IPS-11a (cell line): ENCODE measurements around the gene FYCO1.

Source experiments
- H3K4me3 ChIP-seq: one replicate; pipeline ENCODE4 v1.5.1; 2013; ENCODE audit warnings: low read depth, low read length, control low read depth

FYCO1 gene

DNA sequence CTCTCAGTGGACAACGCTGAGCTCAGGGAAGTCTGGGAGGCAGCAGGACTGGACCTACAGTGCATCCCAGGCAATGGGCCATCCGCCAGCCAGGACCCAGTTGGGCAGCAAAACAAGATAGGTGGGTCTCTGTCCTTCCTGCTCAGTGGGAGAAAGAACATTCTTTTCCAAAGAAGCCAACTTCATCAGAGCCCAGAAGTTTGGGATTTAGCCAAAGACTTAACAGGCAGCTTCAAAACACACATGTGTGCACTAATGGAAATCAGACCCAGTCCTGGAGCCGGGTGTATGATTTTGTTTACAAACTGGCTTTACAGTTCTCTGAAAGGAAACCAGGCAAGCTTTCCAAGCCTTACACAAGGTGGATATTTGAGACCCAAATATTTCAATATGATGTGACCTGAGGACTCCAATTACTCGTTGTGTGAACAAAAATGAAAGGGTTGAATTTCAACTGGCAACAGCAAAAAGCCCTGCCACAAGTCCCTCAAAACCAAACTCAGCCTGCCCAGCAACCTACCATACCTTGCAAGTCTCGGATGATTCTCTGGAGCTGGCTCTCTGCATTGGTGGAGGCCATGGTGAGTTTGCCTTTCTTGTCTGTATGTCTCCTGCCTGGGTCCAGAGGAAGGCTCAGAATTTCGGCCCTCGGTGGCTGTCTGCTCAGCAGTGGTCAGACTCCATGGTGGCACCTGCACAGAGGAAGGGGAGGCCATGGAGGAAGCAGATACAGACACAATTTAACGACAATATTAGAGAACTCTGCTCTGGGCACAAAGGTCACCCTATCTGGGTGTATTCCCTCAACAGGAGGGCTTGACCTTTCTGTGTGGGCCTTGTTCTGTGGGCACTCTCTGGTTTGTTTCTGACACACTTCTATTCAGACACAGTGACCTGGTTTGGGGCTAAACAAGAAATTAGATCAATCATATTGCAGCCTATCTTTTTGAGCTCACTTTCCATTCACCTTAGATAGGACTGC, 11.0 kb downstream of the FYCO1 start:
- H3K4me3 ChIP-seq, result no peak overlapping the region

DNA sequence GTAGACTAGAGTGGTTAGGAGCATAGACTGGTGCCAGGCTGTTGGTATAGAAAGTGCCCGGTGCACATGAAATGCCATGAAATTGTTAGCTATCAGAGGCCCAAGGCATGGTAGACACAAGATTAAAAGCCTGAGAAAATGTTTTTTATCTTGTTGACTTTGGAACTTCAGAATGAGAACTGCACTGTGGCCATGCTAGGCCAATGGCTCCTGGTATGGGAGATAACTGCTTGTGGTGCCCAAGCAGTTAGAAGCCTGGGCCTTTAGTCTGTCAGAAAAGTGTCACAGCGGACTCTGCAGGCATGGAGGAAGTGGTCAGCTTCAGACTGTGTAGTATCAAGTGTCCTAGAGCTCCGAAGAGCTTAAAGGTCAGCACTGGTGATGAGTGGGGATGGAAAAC, 11.9 kb downstream of the FYCO1 start:
- H3K4me3 ChIP-seq, result no peak overlapping the region

DNA sequence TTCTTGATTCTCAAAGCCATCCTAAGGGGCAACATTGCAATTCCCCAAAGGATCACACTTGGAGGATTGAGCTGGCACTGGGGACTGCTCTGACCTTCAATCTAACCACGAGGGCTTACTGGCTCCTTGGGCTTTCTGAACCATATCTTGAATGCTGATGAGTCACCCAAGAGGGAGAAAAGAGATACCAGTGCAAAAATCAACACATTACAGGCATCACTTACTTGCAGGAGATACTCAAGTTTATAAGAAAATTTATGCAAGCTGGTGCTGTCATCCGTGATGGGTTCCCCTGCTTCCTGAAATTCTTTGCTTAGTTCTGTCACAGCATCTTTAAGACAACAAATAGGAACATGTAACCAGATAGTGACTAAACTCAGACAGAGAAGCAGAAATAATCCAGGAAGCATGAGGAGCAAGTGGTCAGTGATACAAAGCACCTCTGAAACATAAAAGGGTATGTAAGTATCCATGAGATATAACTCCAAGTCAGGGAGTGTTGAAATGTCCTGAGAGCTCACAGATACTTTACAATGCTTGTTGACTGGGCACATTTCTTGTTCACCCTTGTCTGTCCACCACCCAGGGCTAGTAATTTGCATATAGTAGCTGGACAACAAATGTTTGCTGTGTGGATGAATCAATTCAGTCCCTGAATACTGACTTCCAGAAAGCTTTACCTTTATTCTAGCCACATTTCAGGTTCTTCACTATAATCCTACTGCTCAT, 14.1 kb downstream of the FYCO1 start:
- H3K4me3 ChIP-seq, result no peak overlapping the region

DNA sequence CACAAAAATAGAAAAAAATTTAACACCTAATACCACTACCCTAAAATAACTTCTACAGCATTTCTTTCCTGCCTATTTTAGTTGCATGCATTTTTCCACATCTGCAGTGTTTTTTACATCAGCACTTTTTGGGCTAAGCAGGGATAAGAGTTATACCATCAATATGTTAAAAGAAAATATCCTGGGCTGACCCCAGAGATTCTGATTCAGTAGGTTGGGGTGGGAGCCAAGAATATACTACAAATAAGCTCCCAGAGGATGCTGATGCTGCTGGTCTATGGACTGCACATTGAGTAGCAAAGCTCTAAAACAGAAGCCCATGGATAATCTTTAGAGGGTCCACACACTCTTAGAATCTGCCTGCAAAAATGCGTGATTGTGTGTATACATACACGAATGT, 14.8 kb downstream of the FYCO1 start:
- H3K4me3 ChIP-seq, result no peak overlapping the region

DNA sequence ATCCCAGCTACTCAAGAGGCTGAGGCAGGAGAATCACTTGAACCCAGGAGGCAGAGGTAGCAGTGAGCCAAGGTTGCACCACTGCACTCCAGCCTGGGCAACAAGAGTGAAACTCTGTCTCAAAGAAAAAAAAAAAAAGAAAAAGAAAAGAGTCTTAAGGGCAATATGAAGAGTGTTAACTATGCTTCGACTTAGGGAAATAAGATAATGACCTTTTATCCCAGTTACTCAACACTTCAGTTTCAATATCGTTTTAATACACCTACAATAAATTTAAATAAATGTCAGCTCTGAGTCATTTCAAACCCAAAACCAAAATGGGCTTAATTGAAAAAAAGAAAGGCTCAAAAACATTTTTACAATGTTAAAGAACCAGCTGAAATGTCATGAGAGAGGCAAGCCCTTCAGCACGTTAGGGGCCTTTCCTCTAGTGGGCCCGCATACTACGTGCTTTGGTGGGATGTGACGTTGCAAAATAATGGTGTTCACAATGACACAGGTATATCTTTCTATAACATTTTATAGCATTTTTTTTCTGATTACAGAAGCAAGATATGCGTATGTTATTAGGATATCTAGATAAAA, 15.3 kb downstream of the FYCO1 start:
- no peak overlapping the region for H3K4me3 ChIP-seq

DNA sequence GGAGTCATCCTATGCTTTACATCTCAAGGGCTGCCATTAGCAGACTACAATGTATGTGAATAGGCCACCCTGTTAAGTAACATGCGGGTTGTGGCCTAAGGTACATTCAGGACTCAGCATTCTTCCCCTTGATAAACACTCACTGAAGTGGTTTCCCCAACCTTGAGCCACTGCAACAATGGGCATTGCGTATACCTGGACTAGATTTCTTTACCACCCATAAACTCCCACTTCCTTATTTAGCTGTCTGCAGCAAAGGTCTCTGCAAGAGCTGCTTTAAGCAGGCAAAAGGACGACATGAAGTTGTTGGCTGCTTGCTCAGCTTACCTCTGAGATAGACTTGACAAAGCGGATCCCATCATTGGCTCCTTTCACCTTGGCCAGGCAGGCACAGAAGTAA, 16.2 kb downstream of the FYCO1 start:
- no peak overlapping the region for H3K4me3 ChIP-seq

DNA sequence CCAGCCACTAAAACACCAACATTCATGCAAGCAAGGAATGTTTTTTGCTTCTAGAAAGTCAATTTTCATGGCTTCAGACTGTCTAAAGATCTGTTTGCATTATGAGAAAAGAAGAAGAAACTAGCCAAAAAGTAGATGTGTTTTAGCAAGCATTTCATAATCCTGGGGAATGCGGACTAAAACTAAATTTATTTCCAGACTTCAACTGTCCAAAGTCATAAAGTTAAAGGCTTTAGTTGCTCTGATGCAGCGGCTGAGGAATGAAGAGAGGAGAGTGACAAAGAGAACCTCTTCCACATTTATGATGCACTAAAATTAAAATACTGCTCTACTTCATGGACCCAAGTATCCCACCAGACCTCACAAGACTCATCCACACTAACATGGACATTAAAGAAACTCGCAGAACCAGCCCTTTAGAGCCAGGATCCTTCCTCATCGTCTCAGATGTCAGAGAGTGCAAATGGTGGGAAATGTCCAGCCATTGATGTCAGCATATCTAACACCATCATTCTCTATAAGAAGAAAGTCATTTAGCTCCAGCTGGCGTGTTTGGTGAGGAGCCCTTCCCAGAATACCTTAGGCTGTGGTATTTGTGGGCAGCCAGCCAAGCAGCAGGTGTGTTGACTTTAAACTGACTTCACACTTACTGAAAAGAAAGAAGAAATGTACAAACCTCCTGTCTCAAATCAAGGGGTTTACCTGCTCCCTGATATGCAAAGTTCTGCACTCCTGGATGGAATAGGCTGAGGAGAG, 17.4 kb downstream of the FYCO1 start:
- H3K4me3 ChIP-seq, result no peak overlapping the region

DNA sequence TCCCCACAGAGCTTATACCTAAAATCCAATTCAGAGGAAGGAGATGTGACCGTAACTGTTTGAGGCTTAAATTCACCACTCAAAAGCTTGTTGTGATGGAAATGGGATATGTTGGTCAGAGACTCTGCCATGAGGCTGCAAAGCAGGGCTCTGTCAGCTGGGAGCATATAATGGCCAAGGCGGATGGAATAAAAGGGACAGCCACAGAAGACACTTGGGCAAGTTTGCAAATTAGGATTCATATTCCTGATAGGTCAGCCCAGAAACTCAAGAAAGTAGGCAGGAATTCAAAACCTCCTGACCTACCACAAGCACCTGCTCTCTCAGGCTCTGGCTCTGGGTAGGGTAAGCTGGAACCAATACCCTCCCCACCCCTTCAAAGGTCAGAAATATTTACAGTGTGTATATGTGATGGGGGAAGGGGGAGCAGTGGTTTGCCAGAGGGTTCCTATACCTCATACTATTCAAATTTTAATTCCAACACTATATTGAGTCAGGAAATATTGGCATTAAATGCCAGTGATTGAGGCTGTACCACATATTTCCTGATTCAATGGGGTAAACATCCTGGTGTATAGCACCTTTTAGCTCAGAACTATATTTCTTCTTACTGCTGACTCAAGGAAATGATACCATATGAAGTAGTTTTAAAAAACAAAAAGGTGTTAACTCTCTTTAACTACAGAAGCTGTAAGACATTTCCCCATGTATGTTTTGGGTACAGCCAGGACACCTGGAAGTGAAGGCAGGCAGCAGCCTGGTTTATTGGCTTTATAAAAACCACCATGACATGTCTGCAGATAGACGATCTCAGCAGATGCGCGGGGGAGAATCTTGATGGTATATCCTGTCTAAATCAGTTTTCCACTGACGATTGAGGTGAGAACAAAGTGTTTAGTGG, 19.2 kb downstream of the FYCO1 start:
- H3K4me3 ChIP-seq, result no peak overlapping the region

DNA sequence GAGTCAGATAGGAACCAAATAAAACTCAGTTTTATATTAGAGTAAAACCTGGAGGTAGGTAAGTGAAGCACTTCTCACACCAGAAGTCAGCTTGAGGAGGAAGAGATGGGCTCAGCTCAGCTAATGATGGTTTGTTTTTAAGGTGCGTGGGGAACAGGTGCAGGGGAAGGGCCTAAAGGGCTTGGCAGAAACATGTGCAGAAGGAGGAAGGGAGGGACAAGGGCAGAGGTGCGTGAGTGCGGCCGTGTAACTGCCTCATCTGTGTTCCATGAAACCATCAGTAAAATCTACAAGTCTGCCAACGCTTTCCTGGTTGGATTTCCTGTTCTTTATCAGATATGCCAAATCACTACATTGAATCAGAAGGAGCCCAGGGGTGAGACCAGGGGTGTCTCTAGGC, 19.9 kb downstream of the FYCO1 start:
- H3K4me3 ChIP-seq, result no peak overlapping the region

DNA sequence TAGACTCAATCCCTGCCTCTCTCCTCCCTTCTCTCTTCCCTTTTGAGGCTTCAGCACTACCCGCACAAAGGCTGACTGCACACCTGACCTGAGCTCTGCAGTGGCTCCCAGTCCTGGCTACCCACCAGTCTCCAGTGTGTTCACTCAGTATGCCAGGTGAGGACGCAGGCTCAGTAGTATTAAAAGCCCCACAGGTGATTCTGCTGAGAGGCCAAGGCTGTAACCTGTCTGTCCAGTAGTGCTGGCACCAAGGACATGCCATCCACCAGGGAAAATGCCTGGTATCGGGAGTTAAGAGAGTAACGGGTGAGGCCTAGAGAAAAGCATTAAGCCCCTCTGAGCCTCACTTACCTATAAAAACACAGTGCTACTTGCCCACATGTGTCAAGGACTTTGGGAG, 20.9 kb downstream of the FYCO1 start:
- H3K4me3 ChIP-seq, result no peak overlapping the region

DNA sequence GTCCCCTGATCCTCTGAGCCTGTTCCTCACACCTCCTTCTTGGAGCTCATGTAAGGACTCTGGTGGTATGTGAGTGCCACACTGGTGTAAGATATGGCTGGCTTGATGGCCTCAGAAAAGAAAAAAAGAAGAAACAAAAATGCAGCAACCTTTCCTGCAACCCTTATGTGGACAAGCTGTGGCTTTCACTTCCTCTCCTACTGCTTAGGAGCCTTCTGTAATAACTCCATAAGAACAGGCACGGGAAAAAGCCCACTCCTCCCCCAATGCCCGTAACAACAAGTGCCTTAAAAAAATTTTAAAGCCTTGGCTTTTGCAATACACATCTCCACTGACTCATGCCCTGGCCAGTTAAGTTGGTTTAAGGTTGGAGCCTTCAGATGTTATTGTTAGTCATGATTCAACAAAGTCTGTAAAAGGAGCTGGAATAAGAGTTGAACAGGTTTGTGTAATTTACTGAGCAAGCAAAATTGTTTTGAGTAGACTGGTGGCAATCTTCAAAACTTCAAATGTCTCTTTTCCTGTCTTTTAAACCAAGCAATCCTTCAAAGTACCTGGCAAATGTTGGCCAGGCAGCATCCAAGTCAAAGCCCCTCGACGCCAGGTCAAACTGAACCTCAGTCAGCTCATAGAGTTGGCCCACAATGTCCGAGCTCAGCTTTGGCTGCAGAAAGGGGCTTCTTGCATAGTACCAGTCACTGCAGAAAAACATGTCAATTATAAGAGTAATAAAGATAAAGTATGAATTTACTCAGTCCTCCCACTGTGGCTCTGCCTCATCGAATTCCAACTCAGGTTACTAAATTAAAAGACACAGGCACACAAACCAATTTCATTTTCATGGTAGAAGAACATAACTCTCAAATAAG, 22.9 kb downstream of the FYCO1 start:
- H3K4me3 ChIP-seq, result no peak overlapping the region

DNA sequence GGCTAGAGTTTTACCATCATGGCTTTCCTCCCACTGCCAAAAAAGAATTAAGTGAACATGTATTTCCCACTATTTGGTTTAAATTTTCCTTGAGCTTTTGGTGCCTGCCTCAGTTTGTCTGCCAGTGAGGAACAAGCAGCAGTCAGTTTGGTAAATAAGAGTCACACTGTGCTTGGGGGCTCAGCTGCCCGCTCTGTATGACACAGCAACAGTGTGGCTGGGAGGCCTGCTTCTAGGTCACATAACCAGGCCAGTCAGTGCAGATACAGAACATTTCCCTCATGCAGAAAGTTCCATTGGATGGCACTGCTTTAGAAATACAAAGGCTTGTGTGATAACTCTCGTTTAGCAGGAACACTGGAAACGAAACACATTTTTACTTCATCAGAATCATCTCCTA, 25.7 kb downstream of the FYCO1 start:
- H3K4me3 ChIP-seq, result no peak overlapping the region

DNA sequence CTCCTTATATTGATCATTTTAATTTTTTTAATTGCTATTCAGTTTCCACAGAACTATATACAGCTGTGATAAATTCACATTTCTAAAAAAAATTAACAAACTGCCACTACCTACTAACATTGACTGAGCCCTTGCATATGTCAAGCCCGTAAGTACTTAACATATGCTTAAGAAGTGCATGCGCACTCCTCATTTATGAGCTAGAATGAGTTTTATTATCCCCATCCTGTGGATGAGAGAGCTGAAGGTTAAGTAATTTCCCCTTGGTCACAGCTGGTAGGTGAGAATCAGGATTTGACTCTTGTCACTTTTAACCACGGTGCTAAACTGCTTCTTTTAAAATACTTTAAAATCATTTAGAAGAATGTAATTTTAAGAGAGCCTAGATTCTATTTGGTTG, 26.5 kb downstream of the FYCO1 start:
- H3K4me3 ChIP-seq, result no peak overlapping the region

DNA sequence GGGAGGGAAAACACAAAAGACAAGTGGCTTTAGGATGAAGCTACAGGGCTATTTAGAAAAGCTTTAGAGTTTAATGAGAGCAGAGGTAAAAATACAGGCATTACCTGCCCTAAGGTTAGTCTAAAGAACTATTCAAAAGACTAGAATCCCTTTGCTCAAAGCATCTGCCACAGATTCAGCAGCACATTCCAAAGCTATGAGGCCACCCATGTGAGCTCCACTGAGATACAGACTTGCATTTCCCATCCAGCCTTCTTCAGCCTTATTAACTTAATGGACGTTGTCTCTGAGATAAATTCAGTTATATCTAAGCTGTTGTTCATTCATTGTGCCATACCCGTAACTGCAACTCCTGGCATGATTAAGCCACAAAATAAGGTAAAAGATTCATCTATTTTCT, 26.9 kb downstream of the FYCO1 start:
- H3K4me3 ChIP-seq, result no peak overlapping the region

DNA sequence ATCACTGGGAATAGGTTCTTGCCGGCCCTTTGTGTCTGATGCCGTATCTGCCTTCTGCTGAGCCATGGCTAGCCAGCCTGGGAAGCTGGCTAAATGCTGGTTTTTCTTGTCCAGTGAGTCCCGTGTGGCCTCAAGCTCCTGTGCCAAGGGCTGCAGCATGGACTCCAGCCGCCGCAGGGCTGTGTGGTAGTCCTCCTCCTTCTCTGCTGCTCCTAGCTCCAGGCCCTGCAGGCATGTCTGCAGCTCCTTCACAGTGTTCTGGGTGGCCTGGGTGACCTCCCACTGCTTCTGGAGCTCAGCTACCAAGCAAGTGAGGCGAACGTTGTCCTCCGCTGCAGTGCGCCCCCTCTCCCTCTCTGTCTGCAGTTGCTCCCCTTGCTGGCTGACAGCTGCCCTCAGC, 27.5 kb downstream of the FYCO1 start:
- no peak overlapping the region for H3K4me3 ChIP-seq

DNA sequence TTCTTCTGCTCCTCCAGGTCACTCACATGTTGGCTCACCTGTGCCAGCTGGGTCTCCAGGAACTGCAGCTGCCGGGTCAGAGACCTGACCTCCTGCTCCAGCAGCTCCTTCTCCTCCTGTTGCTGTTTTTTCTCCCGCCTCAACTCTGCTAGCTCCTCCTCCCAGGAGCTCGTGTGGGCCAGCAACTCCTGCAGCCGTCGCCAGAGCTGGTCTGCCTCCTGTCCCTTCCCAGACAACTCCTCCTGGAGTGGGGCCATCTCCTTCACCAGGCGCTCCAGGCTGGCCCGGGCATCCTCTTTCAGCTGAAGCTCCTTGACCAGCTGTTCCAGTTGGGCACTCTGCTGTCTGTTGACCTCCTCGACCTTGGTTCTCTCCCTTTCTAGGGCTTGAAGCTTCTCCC, 27.9 kb downstream of the FYCO1 start:
- H3K4me3 ChIP-seq, result no peak overlapping the region

DNA sequence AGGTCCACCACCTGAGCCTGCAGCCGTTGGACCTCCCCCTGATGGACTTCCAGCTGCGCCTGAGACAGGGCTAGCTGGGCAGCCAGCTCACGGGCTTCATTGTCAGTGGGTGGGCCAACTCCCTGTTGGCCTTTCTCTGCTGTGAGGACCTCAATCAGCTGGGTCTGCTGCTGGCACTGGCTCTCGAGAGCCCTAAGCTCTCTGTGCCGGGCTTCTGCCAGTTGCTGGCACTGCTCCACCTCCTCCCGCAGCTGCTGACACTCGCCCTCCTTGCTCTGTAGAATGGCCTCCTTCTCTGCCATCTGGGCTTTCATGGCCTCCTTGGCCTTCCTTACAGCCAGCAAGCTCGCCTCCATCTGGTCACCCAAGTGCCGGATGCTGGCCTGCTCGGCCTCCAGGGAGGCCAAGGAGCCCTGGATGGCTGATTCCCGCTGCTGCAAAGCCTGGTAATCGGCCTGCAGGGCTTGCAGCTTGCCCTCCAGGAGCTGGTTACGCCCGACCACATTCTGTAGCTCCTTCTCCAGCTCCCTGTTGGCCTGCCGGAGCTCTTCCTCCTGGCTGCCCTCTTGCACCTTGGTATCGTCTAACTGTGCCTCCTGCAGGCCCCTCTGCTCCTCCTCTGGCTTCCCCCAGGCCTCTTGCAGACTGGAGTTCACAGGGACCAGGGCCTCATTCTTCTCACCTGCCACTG, 28.5 kb downstream of the FYCO1 start:
- H3K4me3 ChIP-seq, result no peak overlapping the region

DNA sequence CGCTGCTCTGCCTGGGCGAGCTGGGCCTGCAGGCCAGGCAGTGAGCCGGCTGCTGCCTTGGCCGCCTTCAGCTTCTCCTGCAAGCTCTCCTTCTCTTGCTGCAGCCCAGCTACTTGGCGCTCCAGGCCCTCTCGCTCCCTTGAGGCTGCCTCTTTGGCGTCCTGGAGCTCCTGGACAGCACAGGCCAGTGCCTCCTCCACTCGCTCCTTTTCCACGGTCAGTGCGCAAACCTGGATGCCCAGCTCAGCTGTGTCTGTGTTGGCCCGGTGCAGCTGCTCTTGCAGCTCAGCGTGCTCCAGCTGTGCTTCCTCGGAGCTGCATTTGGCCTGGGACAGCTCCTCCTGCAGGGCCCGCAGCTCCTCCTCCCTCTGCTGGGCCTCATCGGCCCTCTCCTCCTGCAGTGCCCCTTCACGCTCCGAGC, 29.2 kb downstream of the FYCO1 start:
- no peak overlapping the region for H3K4me3 ChIP-seq

DNA sequence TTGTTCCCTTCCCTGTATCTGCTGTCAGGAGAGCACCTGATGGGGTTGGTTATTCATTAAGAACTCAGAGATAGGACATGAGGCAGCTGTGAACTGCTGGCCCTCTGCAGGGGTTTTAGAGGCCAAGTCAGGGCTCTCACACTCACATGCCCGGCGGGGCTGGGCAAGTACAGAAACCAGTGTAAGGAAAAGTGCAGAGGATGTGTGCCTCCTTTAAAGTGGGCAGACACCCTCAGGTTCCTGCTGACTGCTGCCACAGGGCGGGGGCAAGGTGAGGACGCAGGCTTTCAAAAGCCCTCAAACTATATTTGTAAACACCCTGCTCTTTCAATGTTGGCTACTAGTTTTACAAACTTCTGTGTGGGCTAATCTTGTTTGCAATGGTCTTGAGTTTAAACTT, 30.0 kb downstream of the FYCO1 start:
- H3K4me3 ChIP-seq, result no peak overlapping the region
